ENCODE measurements around the gene TMEM117.

The TMEM117 gene

GRCh38 chr12:44403185-44403584 lies 567.3 kb downstream of the TMEM117 start:
- Histone ChIP-seq H3K36me3 (ENCODE audit: control insufficient read depth, insufficient read depth, low read length) (no peaks in the 10 kb centered on the region), H3K27ac (ENCODE audit: low read depth, low read length) (no peak overlapping the region), H3K27me3 (ENCODE audit: control insufficient read depth, insufficient read depth, low read length) (no peaks in the 10 kb centered on the region), H3K9ac (ENCODE audit: low read length) (no peak overlapping the region), H3K4me1 (ENCODE audit: control insufficient read depth, insufficient read depth, low read length) (peaks cover 16% of the 10 kb centered on the region; the same call in 1 of the 2 replicates), H3K9me3 (ENCODE audit: control insufficient read depth, insufficient read depth, low read depth, low read length) (peaks cover 2% of the 10 kb centered on the region; the same call in 1 of the 2 replicates), H3K4me3 (ENCODE audit: low read depth, low read length) (no peak overlapping the region)

GRCh38 chr12:44405297-44405696 lies 569.4 kb downstream of the TMEM117 start:
- no peak overlapping the region for H3K4me3 ChIP-seq (ENCODE audit: low read depth, low read length)

GRCh38 chr12:44422559-44422958 lies 586.7 kb downstream of the TMEM117 start:
- H3K4me1 ChIP-seq (ENCODE audit: control insufficient read depth, insufficient read depth, low read length) = no peaks in the 10 kb centered on the region
- no peaks in the 10 kb centered on the region for H3K9me3 ChIP-seq (ENCODE audit: control insufficient read depth, insufficient read depth, low read depth, low read length)
- no peak overlapping the region for H3K9ac ChIP-seq (ENCODE audit: low read length)
- H3K4me3 ChIP-seq (ENCODE audit: low read depth, low read length) = no peak overlapping the region
- no peaks in the 10 kb centered on the region for H3K36me3 ChIP-seq (ENCODE audit: control insufficient read depth, insufficient read depth, low read length)
- H3K27me3 ChIP-seq (ENCODE audit: control insufficient read depth, insufficient read depth, low read length) = no peaks in the 10 kb centered on the region
- H3K27ac ChIP-seq (ENCODE audit: low read depth, low read length) = no peak overlapping the region

More at GRCh38 chr12:44405297-44405696, 569.4 kb downstream of the TMEM117 start:
- H3K36me3 ChIP-seq (ENCODE audit: control insufficient read depth, insufficient read depth, low read length) = no peaks in the 10 kb centered on the region
- no peak overlapping the region for H3K9ac ChIP-seq (ENCODE audit: low read length)
- peaks cover 2% of the 10 kb centered on the region; the same call in 1 of the 2 replicates for H3K9me3 ChIP-seq (ENCODE audit: control insufficient read depth, insufficient read depth, low read depth, low read length)
- H3K27me3 ChIP-seq (ENCODE audit: control insufficient read depth, insufficient read depth, low read length) = no peaks in the 10 kb centered on the region
- peaks cover 16% of the 10 kb centered on the region; the same call in 1 of the 2 replicates for H3K4me1 ChIP-seq (ENCODE audit: control insufficient read depth, insufficient read depth, low read length)
- H3K27ac ChIP-seq (ENCODE audit: low read depth, low read length) = no peak overlapping the region; the same call in 1 of the 2 replicates

- no peaks in the 10 kb centered on the region for H3K27me3 ChIP-seq (ENCODE audit: control insufficient read depth, insufficient read depth, low read length)
- H3K36me3 ChIP-seq (ENCODE audit: control insufficient read depth, insufficient read depth, low read length) = no peaks in the 10 kb centered on the region
- no peak overlapping the region for H3K4me3 ChIP-seq (ENCODE audit: low read depth, low read length)
- H3K27ac ChIP-seq (ENCODE audit: low read depth, low read length) = no peak overlapping the region
- no peaks in the 10 kb centered on the region for H3K9me3 ChIP-seq (ENCODE audit: control insufficient read depth, insufficient read depth, low read depth, low read length)
- peaks cover 16% of the 10 kb centered on the region for H3K4me1 ChIP-seq (ENCODE audit: control insufficient read depth, insufficient read depth, low read length)
- no peak overlapping the region for H3K9ac ChIP-seq (ENCODE audit: low read length)
Observed at GRCh38 chr12:44428825-44429224, 592.9 kb downstream of the TMEM117 start.

- H3K9me3 ChIP-seq (ENCODE audit: control insufficient read depth, insufficient read depth, low read depth, low read length) = peaks cover 4% of the 10 kb centered on the region; the same call in 1 of the 2 replicates
- no peak overlapping the region for H3K9ac ChIP-seq (ENCODE audit: low read length)
- no peaks in the 10 kb centered on the region for H3K27me3 ChIP-seq (ENCODE audit: control insufficient read depth, insufficient read depth, low read length)
- H3K4me3 ChIP-seq (ENCODE audit: low read depth, low read length) = no peak overlapping the region
- H3K27ac ChIP-seq (ENCODE audit: low read depth, low read length) = no peak overlapping the region
- peaks cover 16% of the 10 kb centered on the region for H3K4me1 ChIP-seq (ENCODE audit: control insufficient read depth, insufficient read depth, low read length)
- no peaks in the 10 kb centered on the region for H3K36me3 ChIP-seq (ENCODE audit: control insufficient read depth, insufficient read depth, low read length)
Observed at GRCh38 chr12:44431647-44432343, 595.9 kb downstream of the TMEM117 start.

- Histone ChIP-seq H3K9me3 (ENCODE audit: control insufficient read depth, insufficient read depth, low read depth, low read length) (peaks cover 4% of the 10 kb centered on the region; the same call in 1 of the 2 replicates), H3K4me3 (ENCODE audit: low read depth, low read length) (no peak overlapping the region), H3K4me1 (ENCODE audit: control insufficient read depth, insufficient read depth, low read length) (peaks cover 10% of the 10 kb centered on the region), H3K27me3 (ENCODE audit: control insufficient read depth, insufficient read depth, low read length) (no peaks in the 10 kb centered on the region), H3K9ac (ENCODE audit: low read length) (no peak overlapping the region), H3K36me3 (ENCODE audit: control insufficient read depth, insufficient read depth, low read length) (no peaks in the 10 kb centered on the region), H3K27ac (ENCODE audit: low read depth, low read length) (no peak overlapping the region)
Observed at GRCh38 chr12:44433659-44434058, 597.8 kb downstream of the TMEM117 start.

- Histone ChIP-seq H3K36me3 (ENCODE audit: control insufficient read depth, insufficient read depth, low read length) (no peaks in the 10 kb centered on the region), H3K4me3 (ENCODE audit: low read depth, low read length) (no peak overlapping the region), H3K27ac (ENCODE audit: low read depth, low read length) (no peak overlapping the region), H3K9me3 (ENCODE audit: control insufficient read depth, insufficient read depth, low read depth, low read length) (peaks cover 4% of the 10 kb centered on the region; the same call in 1 of the 2 replicates), H3K27me3 (ENCODE audit: control insufficient read depth, insufficient read depth, low read length) (no peaks in the 10 kb centered on the region), H3K4me1 (ENCODE audit: control insufficient read depth, insufficient read depth, low read length) (no peaks in the 10 kb centered on the region), H3K9ac (ENCODE audit: low read length) (no peak overlapping the region)
Observed at GRCh38 chr12:44436756-44437155, 600.9 kb downstream of the TMEM117 start.
